SJCRH30 (cell line): ENCODE measurements around the gene LIN28B. TPM values are rescaled to one million over a fixed set of nuclear protein-coding genes. Genes with fewer than 3 reads are reported as not detected.

Experiments
- DNase-seq, 2 experiments: peaks; one replicate each; pipeline ENCODE4 v3.0.0-alpha.2; 2015 to 2020
- H3K27ac ChIP-seq: fragments of 250-450 bp; sonication (Bioruptor Pico); 2 replicates; pipeline ENCODE4 v1.5.1; 2020; ENCODE audit warnings: mild to moderate bottlenecking, moderate library complexity
- H3K27me3 ChIP-seq: fragments of 250-450 bp; sonication (Bioruptor Pico); 2 replicates; pipeline ENCODE4 v1.5.1; 2020; ENCODE audit warnings: mild to moderate bottlenecking, moderate library complexity
- H3K36me3 ChIP-seq: fragments of 250-450 bp; sonication (Bioruptor Pico); 2 replicates; pipeline ENCODE4 v1.5.1; 2020; ENCODE audit warnings: mild to moderate bottlenecking, moderate library complexity
- H3K4me1 ChIP-seq: fragments of 250-450 bp; sonication (Bioruptor Pico); 2 replicates; pipeline ENCODE4 v1.5.1; 2020; ENCODE audit warnings: mild to moderate bottlenecking, moderate library complexity
- H3K4me3 ChIP-seq: fragments of 250-450 bp; sonication (Bioruptor Pico); 2 replicates; pipeline ENCODE4 v1.5.1; 2020; ENCODE audit warnings: mild to moderate bottlenecking, moderate library complexity
- H3K9me3 ChIP-seq: fragments of 250-450 bp; sonication (Bioruptor Pico); replicated peaks from 2 replicates; pipeline ENCODE4 v1.5.1; 2020; ENCODE audit warnings: mild to moderate bottlenecking, moderate library complexity
- total RNA-seq: library from RNA; depleted of rRNA; stranded (reverse); fragments of >200 nt; shearing (Covaris generic); gene quantifications from 2 replicates; pipeline ENCODE4 v1.2.3, GENCODE V29; 2014; rRNA removed

The LIN28B gene
- total RNA-seq, 1 experiment from 2014 or later, result 22.4 TPM

GRCh38 chr6:105112577-105112976 is 155.7 kb downstream of the LIN28B start:
- Histone ChIP-seq H3K36me3 (peaks cover 53% of the 10 kb centered on the region), H3K27ac (no peak overlapping the region), H3K9me3 (no peaks in the 10 kb centered on the region), H3K4me3 (no peak overlapping the region), H3K4me1 (no peaks in the 10 kb centered on the region), H3K27me3 (no peaks in the 10 kb centered on the region)
- no peak for DNase-seq

GRCh38 chr6:105113422-105113821 is 156.5 kb downstream of the LIN28B start:
- no peaks in the 10 kb centered on the region for H3K4me1 ChIP-seq
- no peak overlapping the region for H3K4me3 ChIP-seq
- no peaks in the 10 kb centered on the region for H3K27me3 ChIP-seq
- DNase-seq, result no peak
- no peaks in the 10 kb centered on the region for H3K9me3 ChIP-seq
- H3K27ac ChIP-seq, result no peak overlapping the region
- H3K36me3 ChIP-seq, result peaks cover 54% of the 10 kb centered on the region

- no peaks in the 10 kb centered on the region for H3K9me3 ChIP-seq
- peaks cover 49% of the 10 kb centered on the region for H3K36me3 ChIP-seq
- H3K27me3 ChIP-seq, result no peaks in the 10 kb centered on the region
- H3K27ac ChIP-seq, result no peak overlapping the region
- no peak for DNase-seq
- no peak overlapping the region for H3K4me3 ChIP-seq
- no peaks in the 10 kb centered on the region for H3K4me1 ChIP-seq
Observed at GRCh38 chr6:105116150-105116549, 159.2 kb downstream of the LIN28B start.

- no peak overlapping the region for H3K4me3 ChIP-seq
- no peaks in the 10 kb centered on the region for H3K4me1 ChIP-seq
- no peaks in the 10 kb centered on the region for H3K9me3 ChIP-seq
- H3K27me3 ChIP-seq, result no peaks in the 10 kb centered on the region
- H3K36me3 ChIP-seq, result peaks cover 54% of the 10 kb centered on the region
- H3K27ac ChIP-seq, result no peak overlapping the region
- DNase-seq, result no peak
Observed at GRCh38 chr6:105120570-105120969, 163.7 kb downstream of the LIN28B start.

GRCh38 chr6:105121981-105122380 is 165.1 kb downstream of the LIN28B start:
- no peak overlapping the region for H3K27ac ChIP-seq
- H3K9me3 ChIP-seq, result no peaks in the 10 kb centered on the region
- no peak for DNase-seq
- peaks cover 41% of the 10 kb centered on the region for H3K36me3 ChIP-seq
- no peaks in the 10 kb centered on the region for H3K27me3 ChIP-seq
- H3K4me3 ChIP-seq, result no peak overlapping the region
- H3K4me1 ChIP-seq, result no peaks in the 10 kb centered on the region

GRCh38 chr6:105122717-105123116 is 165.8 kb downstream of the LIN28B start:
- Histone ChIP-seq H3K27ac (no peak overlapping the region), H3K27me3 (no peaks in the 10 kb centered on the region), H3K36me3 (peaks cover 36% of the 10 kb centered on the region), H3K4me1 (no peaks in the 10 kb centered on the region), H3K9me3 (no peaks in the 10 kb centered on the region), H3K4me3 (no peak overlapping the region)
- DNase-seq, result no peak

Other genes starting within 250 kb of the LIN28B start
- gene HACE1, start 97.2 kb upstream of the LIN28B start, total RNA-seq, result 15.9 and 18.0 TPM in 2 replicates
- gene POPDC3, start 222.9 kb downstream of the LIN28B start, total RNA-seq, result 57.9 and 59.6 TPM in 2 replicates